Measurements from ENCODE around the gene MAN1C1. TPM values are rescaled to one million over a fixed set of nuclear protein-coding genes. Genes with fewer than 3 reads are reported as not detected.
A peak's percentile ranks its signal among the peaks of the same experiment; 100 is the strongest.
"Not testable (repeated sequence)": the region's sequence is repeated elsewhere in the genome, so short reads cannot be mapped to it uniquely, and the experiment has no call there.

The MAN1C1 gene
- total RNA-seq, 1 experiment from 2014 or later, result 3.3 TPM

GRCh38 chr1:25583519-25584370 lies 32.8 kb upstream of the MAN1C1 start:
- no peak for DNase-seq (ENCODE audit: low read depth)

- no peak for DNase-seq (ENCODE audit: low read depth)
Observed at GRCh38 chr1:25586181-25586588, 30.4 kb upstream of the MAN1C1 start.

- DNase-seq (ENCODE audit: low read depth), result no peak
Observed at GRCh38 chr1:25587290-25587689, 29.3 kb upstream of the MAN1C1 start.

DNA sequence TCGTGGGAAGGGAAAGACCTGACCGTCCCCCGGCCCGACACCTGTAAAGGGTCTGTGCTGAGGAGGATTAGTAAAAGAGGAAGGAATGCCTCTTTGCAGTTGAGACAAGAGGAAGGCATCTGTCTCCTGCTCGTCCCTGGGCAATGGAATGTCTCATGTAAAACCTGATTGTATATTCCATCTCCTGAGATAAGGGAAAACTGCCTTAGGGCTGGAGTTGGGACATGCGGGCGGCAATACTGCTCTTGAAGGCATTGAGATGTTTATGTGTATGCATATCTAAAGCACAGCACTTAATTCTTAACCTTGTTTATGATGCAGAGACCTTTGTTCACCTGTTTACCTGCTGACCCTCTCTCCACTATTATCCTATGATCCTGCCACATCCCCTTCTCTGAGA lies 28.4 kb upstream of the MAN1C1 start:
- DNase-seq (ENCODE audit: low read depth), result not testable (repeated sequence)

DNA sequence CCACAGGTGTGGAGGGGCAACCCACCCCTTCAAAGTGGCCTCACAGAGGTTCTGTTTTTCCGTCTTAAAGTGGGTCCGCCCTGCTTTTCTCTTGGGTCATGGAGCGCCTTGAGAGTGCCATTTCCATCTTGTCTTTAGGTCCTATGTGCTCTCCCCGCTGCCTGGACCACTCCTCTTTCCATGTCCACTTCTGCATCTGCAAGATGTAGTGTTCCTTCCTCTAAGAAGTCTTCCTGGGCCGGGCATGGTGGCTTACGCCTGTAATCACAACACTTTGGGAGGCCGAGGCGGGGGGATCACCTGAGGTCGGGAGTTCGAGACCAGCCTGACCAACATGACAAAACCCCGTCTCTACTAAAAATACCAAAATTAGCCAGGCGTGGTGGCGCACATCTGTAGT lies 27.8 kb upstream of the MAN1C1 start:
- DNase-seq (ENCODE audit: low read depth), result not testable (repeated sequence)

DNA sequence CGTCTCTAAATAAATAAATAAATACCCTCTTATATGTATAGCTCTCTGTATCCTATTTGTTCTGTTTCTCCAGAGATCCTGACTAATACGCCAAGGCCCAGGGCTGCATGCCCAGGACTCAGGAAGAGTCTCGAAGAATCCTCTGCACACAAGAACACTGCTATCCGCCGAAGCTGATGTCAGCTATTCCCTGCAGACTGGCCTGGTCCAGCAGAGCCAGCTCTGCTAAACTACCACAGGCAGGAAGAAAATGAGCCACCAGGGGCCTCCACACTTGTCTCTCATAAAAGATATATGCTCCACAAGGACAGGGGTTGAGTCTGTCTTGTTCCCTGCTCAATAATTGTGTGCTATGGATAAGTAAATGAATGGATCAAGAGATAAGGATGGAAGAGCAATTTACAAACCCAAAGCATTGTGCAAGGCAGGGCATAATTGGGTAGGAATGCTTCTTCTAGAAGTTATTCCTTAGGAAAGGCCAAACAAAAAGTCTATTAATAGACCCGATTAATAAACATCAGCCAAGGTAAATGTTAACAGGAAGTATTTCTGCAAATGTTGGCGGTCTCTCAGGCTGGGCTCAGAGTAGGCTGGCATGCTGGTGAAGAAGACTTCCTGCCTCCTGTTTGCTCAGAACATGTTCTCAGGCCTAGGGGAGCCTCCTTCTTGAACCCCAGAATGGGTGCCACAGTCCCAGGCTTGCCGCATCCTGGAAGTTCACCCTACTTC lies 26.3 kb upstream of the MAN1C1 start:
- DNase-seq (ENCODE audit: low read depth), result peak; percentile 18

GRCh38 chr1:25593861-25594260 lies 22.7 kb upstream of the MAN1C1 start:
- no peak for DNase-seq (ENCODE audit: low read depth)

- DNase-seq (ENCODE audit: low read depth), result no peak
Observed at GRCh38 chr1:25594971-25595370, 21.6 kb upstream of the MAN1C1 start.

GRCh38 chr1:25596641-25597040 lies 19.9 kb upstream of the MAN1C1 start:
- not testable (repeated sequence) for DNase-seq (ENCODE audit: low read depth)

DNA sequence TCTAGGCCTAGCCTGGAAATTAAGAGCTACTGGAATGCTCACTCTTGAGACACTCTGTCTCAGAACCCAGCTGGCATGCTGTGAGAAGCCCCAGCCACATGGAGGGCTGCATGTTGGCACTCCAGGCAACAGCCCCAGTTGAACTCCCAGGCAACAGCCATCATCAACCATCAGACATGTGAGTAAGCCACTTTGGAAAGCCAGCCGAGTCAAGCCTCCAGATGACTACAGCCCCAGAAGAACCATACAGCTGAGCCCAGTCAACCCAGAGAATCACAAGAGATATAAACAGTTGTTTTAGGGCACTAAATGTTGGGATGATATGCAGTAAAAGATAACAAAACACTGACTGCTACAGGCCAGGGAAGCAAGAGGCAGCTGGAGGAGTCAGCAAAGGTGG lies 17.7 kb upstream of the MAN1C1 start:
- DNase-seq (ENCODE audit: low read depth), result no peak

GRCh38 chr1:25599969-25600610 lies 16.5 kb upstream of the MAN1C1 start:
- DNase-seq (ENCODE audit: low read depth), result no peak

DNA sequence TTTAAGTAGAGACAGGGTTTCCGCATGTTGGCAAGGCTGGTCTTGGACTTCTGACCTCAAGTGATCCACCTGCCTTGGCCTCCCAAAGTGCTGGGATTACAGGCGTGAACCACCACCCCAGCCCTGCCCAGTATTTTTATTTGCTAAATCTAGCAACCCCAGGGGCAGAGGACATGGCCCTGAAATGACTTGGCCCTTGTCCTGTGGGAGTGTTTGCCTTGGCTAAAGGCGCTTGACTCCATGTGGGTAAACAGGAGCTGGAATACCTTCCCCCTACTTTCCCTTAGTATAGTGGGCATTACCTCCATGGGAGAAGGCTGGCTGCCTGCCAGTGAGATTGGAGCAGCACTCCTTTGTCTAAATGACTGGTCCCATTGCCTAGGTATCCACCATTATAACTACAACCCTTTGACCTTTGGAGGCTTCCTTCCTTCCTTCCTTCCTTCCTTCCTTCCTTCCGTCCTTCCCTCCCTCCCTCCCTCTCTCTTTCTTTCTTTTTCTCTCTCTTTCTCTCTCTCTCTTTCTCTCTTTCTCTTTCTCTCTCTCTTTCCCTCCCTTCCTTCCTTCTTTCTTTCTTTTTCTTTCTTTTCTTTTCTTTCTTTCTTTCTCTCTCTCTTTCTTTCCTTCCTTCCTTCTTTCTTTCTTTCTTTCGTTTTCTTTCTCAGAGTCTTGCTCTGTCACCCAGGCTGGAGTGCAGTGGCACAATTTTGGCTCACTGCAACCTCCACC lies 15.5 kb upstream of the MAN1C1 start:
- DNase-seq (ENCODE audit: low read depth), result not testable (repeated sequence)

DNA sequence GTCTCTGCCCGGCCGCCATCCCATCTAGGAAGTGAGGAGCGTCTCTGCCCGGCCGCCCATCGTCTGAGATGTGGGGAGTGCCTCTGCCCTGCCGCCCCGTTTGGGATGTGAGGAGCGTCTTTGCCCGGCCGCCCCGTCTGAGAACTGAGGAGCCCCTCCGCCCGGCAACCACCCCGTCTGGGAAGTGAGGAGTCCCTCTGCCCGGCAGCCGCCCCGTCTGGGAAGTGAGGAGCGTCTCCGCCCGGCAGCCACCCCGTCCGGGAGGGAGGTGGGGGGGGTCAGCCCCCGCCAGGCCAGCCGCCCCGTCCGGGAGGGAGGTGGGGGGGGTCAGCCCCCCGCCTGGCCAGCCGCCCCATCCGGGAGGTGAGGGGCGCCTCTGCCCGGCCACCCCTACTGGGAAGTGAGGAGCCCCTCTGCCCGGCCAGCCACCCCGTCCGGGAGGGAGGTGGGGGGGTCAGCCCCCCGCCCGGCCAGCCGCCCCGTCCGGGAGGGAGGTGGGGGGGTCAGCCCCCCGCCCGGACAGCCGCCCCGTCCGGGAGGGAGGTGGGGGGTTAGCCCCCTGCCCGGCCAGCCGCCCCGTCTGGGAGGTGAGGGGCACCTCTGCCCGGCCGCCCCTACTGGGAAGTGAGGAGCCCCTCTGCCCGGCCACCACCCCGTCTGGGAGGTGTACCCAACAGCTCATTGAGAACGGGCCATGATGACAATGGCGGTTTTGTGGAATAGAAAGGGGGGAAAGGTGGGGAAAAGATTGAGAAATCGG lies 12.6 kb upstream of the MAN1C1 start:
- DNase-seq (ENCODE audit: low read depth), result not testable (repeated sequence)

- DNase-seq (ENCODE audit: low read depth), result no peak
Observed at GRCh38 chr1:25607123-25607522, 9.5 kb upstream of the MAN1C1 start.

- peak; percentile 78 for DNase-seq (ENCODE audit: low read depth)
Observed at GRCh38 chr1:25608488-25609178, 8.0 kb upstream of the MAN1C1 start.

- no peak for DNase-seq (ENCODE audit: low read depth)
Observed at GRCh38 chr1:25609921-25610320, 6.7 kb upstream of the MAN1C1 start.

DNA sequence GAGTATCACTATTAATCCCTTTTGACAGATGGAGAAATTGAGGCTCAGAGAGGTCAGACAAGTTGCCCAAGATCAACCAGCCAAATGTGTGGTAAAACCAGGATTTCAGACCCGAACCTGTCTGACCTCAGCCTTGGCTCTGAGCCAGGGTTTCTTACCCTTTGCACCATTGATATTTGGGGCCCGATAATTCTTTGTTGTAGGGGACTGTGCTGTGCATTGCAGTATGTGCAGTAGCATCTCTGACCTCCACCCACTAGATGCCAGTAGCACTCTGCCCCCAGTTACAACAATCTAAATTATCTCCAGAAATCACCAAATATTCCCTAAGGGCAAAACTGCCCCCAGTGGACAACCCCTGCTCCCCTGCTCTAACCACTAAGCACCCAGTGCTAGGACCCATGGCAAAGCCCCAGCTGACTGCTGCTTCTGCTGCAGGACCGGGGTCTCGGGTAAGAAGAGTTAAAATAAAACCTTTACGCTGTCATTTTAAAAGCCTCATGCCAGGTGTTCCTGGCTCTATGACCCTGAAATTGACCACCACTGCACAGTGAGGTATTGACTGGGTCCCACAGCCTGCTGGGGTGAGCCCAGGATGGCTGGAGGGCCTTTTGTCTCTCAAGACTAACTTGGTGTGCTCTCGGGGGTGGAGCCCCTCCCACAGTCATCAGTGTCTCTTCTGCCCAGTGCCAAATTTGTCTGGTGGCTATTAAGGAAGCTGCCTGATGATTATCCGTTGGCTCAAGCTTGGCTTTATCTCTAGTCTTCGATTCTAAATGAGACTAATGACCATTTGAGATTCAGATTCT lies 5.6 kb upstream of the MAN1C1 start:
- peak; percentile 35 for DNase-seq (ENCODE audit: low read depth)

- no peak for DNase-seq (ENCODE audit: low read depth)
Observed at GRCh38 chr1:25611843-25612242, 4.7 kb upstream of the MAN1C1 start.

DNA sequence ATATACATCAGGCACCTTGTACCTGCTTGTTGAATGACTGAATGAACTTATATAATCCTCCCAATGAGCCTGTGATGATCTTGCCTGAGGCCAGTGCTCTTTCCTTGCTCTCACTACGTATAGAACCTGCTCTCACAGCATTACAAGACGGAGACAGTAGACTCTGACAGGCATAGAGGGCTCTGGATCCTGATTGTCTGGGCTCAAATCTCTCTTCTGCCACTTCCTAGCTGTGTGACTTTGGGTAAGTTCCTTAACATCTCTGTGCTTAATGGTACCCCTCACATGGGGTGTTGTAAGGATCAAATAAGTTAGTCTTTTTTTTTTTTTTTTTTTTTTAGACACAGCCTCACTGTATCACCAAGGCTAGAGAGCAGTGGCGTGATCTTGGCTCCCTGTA lies 4.2 kb upstream of the MAN1C1 start:
- DNase-seq (ENCODE audit: low read depth), result no peak

- DNase-seq (ENCODE audit: low read depth), result no peak
Observed at GRCh38 chr1:25613091-25613490, 3.5 kb upstream of the MAN1C1 start.
